BLaER1 treated with 17β-estradiol and CSF1 and Interleukin-3, amounts not matched to agents 10 nM and 100 nM (cell line): ENCODE data around the gene BRCA1.

Experiments
- H3K27ac ChIP-seq, 11 experiments: shearing (Covaris generic); formaldehyde crosslinking; 2 replicates each; pipeline ENCODE4 v1.8.1; 2022
- H3K27me3 ChIP-seq, 11 experiments: shearing (Covaris generic); formaldehyde crosslinking; 2 replicates each; pipeline ENCODE4 v1.8.1; 2022
- H3K36me3 ChIP-seq, 11 experiments: shearing (Covaris generic); formaldehyde crosslinking; 2 replicates each; pipeline ENCODE4 v1.8.1; 2022
- H3K4me1 ChIP-seq, 10 experiments: shearing (Covaris generic); formaldehyde crosslinking; 2 replicates each; pipeline ENCODE4 v1.8.1; 2022
- H3K4me2 ChIP-seq, 11 experiments: shearing (Covaris generic); formaldehyde crosslinking; 2 replicates each; pipeline ENCODE4 v1.8.1; 2022
- H3K4me3 ChIP-seq, 10 experiments: shearing (Covaris generic); formaldehyde crosslinking; 2 replicates each; pipeline ENCODE4 v1.8.1; 2022
- H3K9ac ChIP-seq, 11 experiments: shearing (Covaris generic); formaldehyde crosslinking; 2 replicates each; pipeline ENCODE4 v1.8.1; 2022
- H3K9me3 ChIP-seq, 11 experiments: shearing (Covaris generic); formaldehyde crosslinking; replicated peaks in 1 of 11; 2 replicates each; pipeline ENCODE4 v1.8.1; 2022
- H4K20me1 ChIP-seq, 11 experiments: shearing (Covaris generic); formaldehyde crosslinking; 2 replicates each; pipeline ENCODE4 v1.8.1; 2022
- Cebpa-rat ChIP-seq, 11 experiments: shearing (Covaris generic); IDR thresholded peaks; 2 replicates each; pipeline ENCODE4 v1.8.1; 2022

The BRCA1 gene

GRCh38 chr17:43016216-43016615 is 108.9 kb downstream of the BRCA1 start:
- Histone ChIP-seq H3K27me3 (no peaks in the 10 kb centered on the region), H3K36me3 (peaks cover 22 to 90% (median 50%) of the 10 kb centered on the region in 11 experiments; a peak in 21 of 22 replicates), H3K4me3 (no peak overlapping the region), H3K4me2 (peak overlapping the region in 4 of 11 experiments; percentile 16 to 80 (median 68); a peak in 7 of 22 replicates), H3K4me1 (peaks cover 33 to 74% (median 61%) of the 10 kb centered on the region in 10 experiments), H3K9ac (peak overlapping the region in 2 of 11 experiments; percentile 23 to 64; a peak in 1 of 22 replicates), H4K20me1 (peaks cover 0 to 93% (median 4%) of the 10 kb centered on the region in 11 experiments; a peak in 8 of 22 replicates), H3K27ac (peak overlapping the region in 1 of 11 experiments; percentile 6; a peak in 2 of 22 replicates), H3K9me3 (no peaks in the 10 kb centered on the region)
- no peak for TF ChIP-seq Cebpa-rat (IDR thresholded peaks at IDR 0.05)

GRCh38 chr17:43015579-43015978 is 109.6 kb downstream of the BRCA1 start:
- H3K9me3 ChIP-seq = no peaks in the 10 kb centered on the region
- peaks cover 0 to 100% (median 4%) of the 10 kb centered on the region in 11 experiments; a peak in 8 of 22 replicates for H4K20me1 ChIP-seq
- H3K36me3 ChIP-seq = peaks cover 22 to 90% (median 50%) of the 10 kb centered on the region in 11 experiments; a peak in 21 of 22 replicates
- H3K4me1 ChIP-seq = peaks cover 27 to 74% (median 54%) of the 10 kb centered on the region in 10 experiments
- no peak overlapping the region for H3K4me3 ChIP-seq
- H3K4me2 ChIP-seq = peak overlapping the region in 5 of 11 experiments; percentile 60 to 80 (median 74); a peak in 8 of 22 replicates
- TF ChIP-seq Cebpa-rat (IDR thresholded peaks at IDR 0.05) = no peak
- peak overlapping the region in 3 of 11 experiments; percentile 24 to 70 (median 69); a peak in 3 of 22 replicates for H3K27ac ChIP-seq
- H3K27me3 ChIP-seq = no peaks in the 10 kb centered on the region
- H3K9ac ChIP-seq = peak overlapping the region in 3 of 11 experiments; percentile 9 to 64 (median 23); a peak in 2 of 22 replicates

GRCh38 chr17:43014649-43015542 is 110.3 kb downstream of the BRCA1 start:
- no peak for TF ChIP-seq Cebpa-rat (IDR thresholded peaks at IDR 0.05)
- H3K9me3 ChIP-seq = no peaks in the 10 kb centered on the region
- peak overlapping the region in 7 of 11 experiments; percentile 0 to 70 (median 50); a peak in 12 of 22 replicates for H3K27ac ChIP-seq
- peaks cover 0 to 97% (median 4%) of the 10 kb centered on the region in 11 experiments; a peak in 8 of 22 replicates for H4K20me1 ChIP-seq
- peaks cover 22 to 84% (median 50%) of the 10 kb centered on the region in 11 experiments; a peak in 21 of 22 replicates for H3K36me3 ChIP-seq
- H3K4me3 ChIP-seq = no peak overlapping the region
- H3K4me1 ChIP-seq = peaks cover 20 to 71% (median 47%) of the 10 kb centered on the region in 10 experiments
- peak overlapping the region in 9 of 11 experiments; percentile 1 to 64 (median 29); a peak in 10 of 22 replicates for H3K9ac ChIP-seq
- peak overlapping the region in 7 of 11 experiments; percentile 11 to 80 (median 63); a peak in 12 of 22 replicates for H3K4me2 ChIP-seq
- H3K27me3 ChIP-seq = no peaks in the 10 kb centered on the region

GRCh38 chr17:43014020-43014648 is 111.0 kb downstream of the BRCA1 start:
- H4K20me1 ChIP-seq = peaks cover 0 to 89% (median 0%) of the 10 kb centered on the region in 11 experiments; a peak in 8 of 22 replicates
- H3K4me3 ChIP-seq = no peak overlapping the region
- H3K36me3 ChIP-seq = peaks cover 22 to 77% (median 50%) of the 10 kb centered on the region in 11 experiments; a peak in 21 of 22 replicates
- peak overlapping the region in 7 of 11 experiments; percentile 0 to 70 (median 50); a peak in 11 of 22 replicates for H3K27ac ChIP-seq
- peak overlapping the region in 7 of 11 experiments; percentile 11 to 80 (median 63); a peak in 13 of 22 replicates for H3K4me2 ChIP-seq
- 0 out of 22 replicates have a peak, but pooled peaks of 1 of the 11 experiments have one; percentile 18 for TF ChIP-seq Cebpa-rat (IDR thresholded peaks at IDR 0.05)
- H3K27me3 ChIP-seq = no peaks in the 10 kb centered on the region
- H3K4me1 ChIP-seq = peaks cover 13 to 63% (median 40%) of the 10 kb centered on the region in 10 experiments
- no peaks in the 10 kb centered on the region for H3K9me3 ChIP-seq
- H3K9ac ChIP-seq = peak overlapping the region in 8 of 11 experiments; percentile 1 to 64 (median 35); a peak in 9 of 22 replicates

GRCh38 chr17:43013296-43013695 is 111.9 kb downstream of the BRCA1 start:
- Histone ChIP-seq H3K4me1 (peaks cover 4 to 55% (median 31%) of the 10 kb centered on the region in 10 experiments), H3K4me2 (peak overlapping the region in 1 of 11 experiments; percentile 60; a peak in 2 of 22 replicates), H3K27ac (peak overlapping the region in 1 of 11 experiments; percentile 69; a peak in 2 of 22 replicates), H3K9me3 (no peaks in the 10 kb centered on the region), H3K27me3 (no peaks in the 10 kb centered on the region), H3K4me3 (no peak overlapping the region), H3K9ac (peak overlapping the region in 2 of 11 experiments; percentile 50 to 64; a peak in 2 of 22 replicates), H3K36me3 (peaks cover 22 to 69% (median 47%) of the 10 kb centered on the region in 11 experiments; a peak in 21 of 22 replicates), H4K20me1 (peaks cover 0 to 81% (median 0%) of the 10 kb centered on the region in 11 experiments; a peak in 7 of 22 replicates)
- TF ChIP-seq Cebpa-rat (IDR thresholded peaks at IDR 0.05) = no peak

GRCh38 chr17:43011728-43012472 is 113.3 kb downstream of the BRCA1 start:
- no peak for TF ChIP-seq Cebpa-rat (IDR thresholded peaks at IDR 0.05)
- no peaks in the 10 kb centered on the region for H3K9me3 ChIP-seq
- no peak overlapping the region for H3K27ac ChIP-seq

GRCh38 chr17:43010667-43011308 is 114.4 kb downstream of the BRCA1 start:
- H3K27ac ChIP-seq = no peak overlapping the region
- H3K4me1 ChIP-seq = peaks cover 11 to 60% (median 37%) of the 10 kb centered on the region in 10 experiments
- peaks cover 16 to 44% (median 34%) of the 10 kb centered on the region in 11 experiments for H3K36me3 ChIP-seq
- H3K4me2 ChIP-seq = no peak overlapping the region
- no peaks in the 10 kb centered on the region for H3K9me3 ChIP-seq
- no peak overlapping the region for H3K9ac ChIP-seq
- no peaks in the 10 kb centered on the region for H3K27me3 ChIP-seq
- H4K20me1 ChIP-seq = peaks cover 0 to 56% (median 6%) of the 10 kb centered on the region in 11 experiments; a peak in 11 of 22 replicates
- TF ChIP-seq Cebpa-rat (IDR thresholded peaks at IDR 0.05) = no peak
- no peak overlapping the region for H3K4me3 ChIP-seq

More at GRCh38 chr17:43011728-43012472, 113.3 kb downstream of the BRCA1 start:
- Histone ChIP-seq H3K9ac (no peak overlapping the region), H3K27me3 (no peaks in the 10 kb centered on the region), H3K4me1 (peaks cover 6 to 64% (median 32%) of the 10 kb centered on the region in 10 experiments), H3K4me2 (no peak overlapping the region), H4K20me1 (peaks cover 0 to 67% (median 0%) of the 10 kb centered on the region in 11 experiments; a peak in 6 of 22 replicates), H3K36me3 (peaks cover 22 to 55% (median 40%) of the 10 kb centered on the region in 11 experiments; a peak in 21 of 22 replicates), H3K4me3 (no peak overlapping the region)
